Testis (tissue), 2 donors: Measurements from ENCODE around the gene DNAAF2.

Experiments
- POLR2A ChIP-seq: fragments of 450-650 bp; IDR thresholded peaks from one replicate; pipeline ENCODE4 v1.6.1; 2017; ENCODE audit warnings: antibody characterized with exemption, mild to moderate bottlenecking, moderate library complexity
- TF ChIP-seq, protein P1 (sequence below), 3 experiments: fragments of 450-650 bp in 2 of 3; fragments of 200-600 bp in 1 of 3; sonication (generic) in 1 of 3; IDR thresholded peaks; one replicate each; pipeline ENCODE4 v1.5.1; 2016 to 2019; ENCODE audit warnings: antibody characterized with exemption in 3 of 3, mild to moderate bottlenecking in 2 of 3, moderate library complexity in 1 of 3

DNA sequence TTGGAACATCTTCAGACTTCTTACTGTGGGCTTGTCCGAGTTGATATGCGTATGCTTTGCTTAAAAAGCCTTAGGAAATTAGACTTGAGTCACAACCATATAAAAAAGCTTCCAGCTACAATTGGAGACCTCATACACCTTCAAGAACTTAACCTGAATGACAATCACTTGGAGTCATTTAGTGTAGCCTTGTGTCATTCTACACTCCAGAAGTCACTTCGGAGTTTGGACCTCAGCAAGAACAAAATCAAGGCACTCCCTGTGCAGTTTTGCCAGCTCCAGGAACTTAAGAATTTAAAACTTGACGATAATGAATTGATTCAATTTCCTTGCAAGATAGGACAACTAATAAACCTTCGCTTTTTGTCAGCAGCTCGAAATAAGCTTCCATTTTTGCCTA lies 27.5 kb downstream of the DNAAF2 start:
- TF ChIP-seq, protein P1, sequence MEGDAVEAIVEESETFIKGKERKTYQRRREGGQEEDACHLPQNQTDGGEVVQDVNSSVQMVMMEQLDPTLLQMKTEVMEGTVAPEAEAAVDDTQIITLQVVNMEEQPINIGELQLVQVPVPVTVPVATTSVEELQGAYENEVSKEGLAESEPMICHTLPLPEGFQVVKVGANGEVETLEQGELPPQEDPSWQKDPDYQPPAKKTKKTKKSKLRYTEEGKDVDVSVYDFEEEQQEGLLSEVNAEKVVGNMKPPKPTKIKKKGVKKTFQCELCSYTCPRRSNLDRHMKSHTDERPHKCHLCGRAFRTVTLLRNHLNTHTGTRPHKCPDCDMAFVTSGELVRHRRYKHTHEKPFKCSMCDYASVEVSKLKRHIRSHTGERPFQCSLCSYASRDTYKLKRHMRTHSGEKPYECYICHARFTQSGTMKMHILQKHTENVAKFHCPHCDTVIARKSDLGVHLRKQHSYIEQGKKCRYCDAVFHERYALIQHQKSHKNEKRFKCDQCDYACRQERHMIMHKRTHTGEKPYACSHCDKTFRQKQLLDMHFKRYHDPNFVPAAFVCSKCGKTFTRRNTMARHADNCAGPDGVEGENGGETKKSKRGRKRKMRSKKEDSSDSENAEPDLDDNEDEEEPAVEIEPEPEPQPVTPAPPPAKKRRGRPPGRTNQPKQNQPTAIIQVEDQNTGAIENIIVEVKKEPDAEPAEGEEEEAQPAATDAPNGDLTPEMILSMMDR (IDR thresholded peaks at IDR 0.05), result no peak
- no peak for TF ChIP-seq POLR2A
